LNCAP (cell line): Measurements from ENCODE around the gene ZNF536.

Experiments
- CTCF ChIP-seq: fragments of 450-650 bp; IDR thresholded peaks from 2 replicates; pipeline ENCODE4 v1.5.1; 2017; ENCODE audit warnings: mild to moderate bottlenecking

Gene ZNF536

GRCh38 chr19:30497034-30497433, 124.8 kb downstream of the ZNF536 start:
- no peak for TF ChIP-seq CTCF

- no peak; the same call in 1 of the 2 replicates for TF ChIP-seq CTCF
Observed at GRCh38 chr19:30498707-30499106, 126.5 kb downstream of the ZNF536 start.

GRCh38 chr19:30504272-30504671, 132.1 kb downstream of the ZNF536 start:
- TF ChIP-seq CTCF: no peak

GRCh38 chr19:30512176-30513081, 140.2 kb downstream of the ZNF536 start:
- no peak for TF ChIP-seq CTCF

GRCh38 chr19:30513082-30513411, 140.9 kb downstream of the ZNF536 start:
- TF ChIP-seq CTCF: no peak

- no peak for TF ChIP-seq CTCF
Observed at GRCh38 chr19:30516111-30516510, 143.9 kb downstream of the ZNF536 start.

- TF ChIP-seq CTCF: no peak
Observed at GRCh38 chr19:30516531-30516930, 144.3 kb downstream of the ZNF536 start.
